ENCODE results near the gene MPDZ.

Gene MPDZ

GRCh38 chr9:13070612-13071595, 208.6 kb downstream of the MPDZ start:
- TF ChIP-seq CTCF (IDR thresholded peaks at IDR 0.05; ENCODE audit: control extremely low read depth, extremely low read depth, low read depth, missing control alignments), result no peak
- POLR2A ChIA-PET, result no interaction called here
- CTCF ChIA-PET, result interaction anchor here (1.3 kb wide), 1 partner anchor 89 kb away, joined by 3 read pairs; no protein-coding TSS in a partner anchor
- no peak for DNase-seq (ENCODE audit: extremely low spot score)

GRCh38 chr9:13069498-13069897, 210.0 kb downstream of the MPDZ start:
- POLR2A ChIA-PET, result no interaction called here
- CTCF ChIA-PET, result no interaction called here
- no peak for TF ChIP-seq CTCF (IDR thresholded peaks at IDR 0.05; ENCODE audit: control extremely low read depth, extremely low read depth, low read depth, missing control alignments)
- DNase-seq (ENCODE audit: extremely low spot score), result no peak

DNA sequence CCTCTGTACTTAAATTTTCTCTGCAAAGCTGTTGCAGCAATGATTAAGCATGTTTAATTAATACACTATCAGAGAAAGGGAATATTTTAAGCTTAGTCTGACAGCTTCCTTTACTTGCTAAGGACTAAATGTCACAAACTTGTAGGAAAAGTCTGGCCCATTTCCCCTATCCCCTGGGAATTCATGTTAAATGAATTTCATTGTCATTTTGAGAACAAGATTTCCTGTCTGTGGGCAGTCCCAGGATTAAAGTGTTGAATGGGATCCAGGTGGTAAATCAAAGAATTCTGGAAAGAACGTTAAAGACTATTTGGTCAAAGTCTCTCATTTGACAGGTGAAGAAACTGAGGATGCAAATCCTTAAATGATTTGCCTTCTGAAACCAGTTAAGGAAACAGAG, 214.8 kb downstream of the MPDZ start:
- DNase-seq (ENCODE audit: extremely low spot score), result no peak
- POLR2A ChIA-PET, result no interaction called here
- TF ChIP-seq CTCF (IDR thresholded peaks at IDR 0.05; ENCODE audit: control extremely low read depth, extremely low read depth, low read depth, missing control alignments), result no peak
- CTCF ChIA-PET, result interaction anchor here (1.2 to 1.4 kb wide), 2 partner anchors 9 to 32 kb away, joined by 3 read pairs; no protein-coding TSS in a partner anchor

DNA sequence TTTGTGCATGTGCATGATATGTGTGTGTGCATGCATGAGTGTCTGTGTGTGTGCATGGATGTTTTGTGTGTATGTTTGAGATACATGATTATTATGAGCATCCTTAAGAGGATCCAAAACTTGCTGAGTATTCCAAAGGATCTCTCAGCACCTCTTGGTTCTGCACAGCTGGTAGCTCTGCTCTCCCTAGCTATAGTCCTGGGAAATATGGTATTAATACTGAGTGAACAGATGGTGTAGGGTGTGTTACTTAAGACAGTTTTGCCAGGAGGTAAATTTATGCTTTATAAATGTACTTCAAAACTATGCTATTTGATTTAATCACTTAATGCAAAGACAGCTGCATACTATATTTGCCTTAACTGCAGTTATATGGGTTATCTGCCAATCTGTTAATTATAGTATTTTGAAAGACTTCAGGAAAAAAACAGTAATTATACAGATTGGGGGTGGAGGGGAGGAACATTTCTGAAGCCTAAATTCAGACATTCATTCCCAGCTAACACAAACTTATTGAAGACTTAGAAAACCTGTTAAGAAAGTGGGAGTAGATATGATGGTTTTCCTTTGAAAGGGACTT, 215.5 kb downstream of the MPDZ start:
- ChIA-PET POLR2A (no interaction called here), CTCF (interaction anchor here (1.2 kb wide), 1 partner anchor 32 kb away, joined by 3 read pairs; no protein-coding TSS in a partner anchor)
- no peak for TF ChIP-seq CTCF (IDR thresholded peaks at IDR 0.05; ENCODE audit: control extremely low read depth, extremely low read depth, low read depth, missing control alignments)
- no peak for DNase-seq (ENCODE audit: extremely low spot score)

- POLR2A ChIA-PET, result no interaction called here
- CTCF ChIA-PET, result interaction anchor here (1.4 to 1.9 kb wide), 4 partner anchors 13 to 67 kb away, joined by 3 to 5 read pairs (median 5); no protein-coding TSS in a partner anchor
- no peak for DNase-seq (ENCODE audit: extremely low spot score)
- no peak for TF ChIP-seq CTCF (IDR thresholded peaks at IDR 0.05; ENCODE audit: control extremely low read depth, extremely low read depth, low read depth, missing control alignments)
Observed at GRCh38 chr9:13061390-13061789, 218.1 kb downstream of the MPDZ start.

Measured in GM10248 (cell line).